CD4-positive, alpha-beta T cell (primary cell): ENCODE data around the gene PEX13. TPM values are rescaled to one million over a fixed set of nuclear protein-coding genes. Genes with fewer than 3 reads are reported as not detected.

Source experiments
- ATAC-seq: fragments of 200-7000 bp; cut with Tn5 transposase; one replicate; pipeline ENCODE4 v1.10.0; 2022; ENCODE audit warnings: mild to moderate bottlenecking; ENCODE audit not compliant: poor library complexity
- CTCF ChIA-PET: fragments of 350-600 bp; sonication (Branson Sonifier 250); formaldehyde crosslinking; loops from one replicate; lab custom pipeline; 2021; ENCODE audit warnings: antibody characterized with exemption, inconsistent platforms; lab: Charles Lee
- POLR2A ChIA-PET: fragments of 350-600 bp; sonication (Branson Sonifier 250); formaldehyde crosslinking; loops from one replicate; lab custom pipeline; 2021; ENCODE audit warnings: antibody characterized with exemption, inconsistent platforms; lab: Charles Lee
- DNase-seq, 14 experiments: peaks; one replicate each; pipeline ENCODE4 v3.0.0-alpha.2; 2013 to 2020; ENCODE audit warnings: mixed read lengths in 2 of 14
- H3K27ac ChIP-seq, 2 donors: one replicate each; pipeline versions ENCODE4 v1.5.1 to v1.7.0; 2013; ENCODE audit warnings: low read length in 2 of 2, low read depth in 1 of 2, mild to moderate bottlenecking in 1 of 2
- H3K27me3 ChIP-seq, 2 experiments: 1 replicate in 1 of 2; 2 replicates in 1 of 2; pipeline versions ENCODE4 v1.6.1 to v1.7.0; 2013; ENCODE audit warnings: low read length in 2 of 2, control low read depth in 1 of 2, mild to moderate bottlenecking in 1 of 2, moderate library complexity in 1 of 2; ENCODE audit not compliant: insufficient read depth in 2 of 2, control insufficient read depth in 1 of 2
- H3K36me3 ChIP-seq: one replicate; pipeline ENCODE4 v1.6.1; 2013; ENCODE audit warnings: low read length, control low read depth; ENCODE audit not compliant: insufficient read depth
- H3K4me1 ChIP-seq: one replicate; pipeline ENCODE4 v1.6.1; 2013; ENCODE audit warnings: low read length, control low read depth; ENCODE audit not compliant: insufficient read depth
- H3K4me3 ChIP-seq: one replicate; pipeline ENCODE4 v1.5.1; 2013; ENCODE audit warnings: mild to moderate bottlenecking, low read length, moderate library complexity
- H3K9me3 ChIP-seq, 2 experiments: 1 replicate in 1 of 2; 2 replicates in 1 of 2; pipeline versions ENCODE4 v1.6.1 to v1.7.0; 2013; ENCODE audit warnings: low read length in 2 of 2, mild to moderate bottlenecking in 2 of 2, control low read depth in 1 of 2, moderate library complexity in 1 of 2; ENCODE audit not compliant: control insufficient read depth in 1 of 2, insufficient read depth in 1 of 2
- H3K27ac Mint-ChIP-seq: one replicate; pipeline ENCODE4 v1.8.0; 2020; ENCODE audit warnings: mixed read lengths
- H3K27me3 Mint-ChIP-seq: one replicate; pipeline ENCODE4 v1.8.0; 2021; ENCODE audit warnings: mixed read lengths
- H3K36me3 Mint-ChIP-seq: one replicate; pipeline ENCODE4 v1.8.0; 2021; ENCODE audit warnings: low read depth, mixed read lengths
- H3K4me1 Mint-ChIP-seq: one replicate; pipeline ENCODE4 v1.8.0; 2021; ENCODE audit warnings: low read depth, mixed read lengths
- H3K4me3 Mint-ChIP-seq: one replicate; pipeline ENCODE4 v1.8.0; 2020; ENCODE audit warnings: mild to moderate bottlenecking, mixed read lengths
- H3K9me3 Mint-ChIP-seq: one replicate; pipeline ENCODE4 v1.8.0; 2020; ENCODE audit warnings: mixed read lengths
- CTCF ChIP-seq: fragments of 200-600 bp; IDR thresholded peaks from one replicate; pipeline ENCODE4 v1.8.0; 2022; ENCODE audit warnings: antibody characterized with exemption, mild to moderate bottlenecking
- intact Hi-C, 2 experiments: fragments of 100-400 bp; cut with DNase I in 1 of 2; cut with micrococcal nuclease in 1 of 2; formaldehyde crosslinking; loops; one replicate each; pipeline versions ENCODE4 v1.15.1 to v1.9.0; 2023 to 2025; cut with DNase I, micrococcal nuclease
- total RNA-seq, 174 experiments: library from RNA in 2 of 174; stranded (reverse) in 2 of 174; gene quantifications; one replicate each; pipeline ENCODE4 v1.2.3 and lab custom pipeline; 2021 to 2026

The PEX13 gene
- total RNA-seq, 2 experiments from 2014 or later = 8.6 to 12.2 TPM

DNA sequence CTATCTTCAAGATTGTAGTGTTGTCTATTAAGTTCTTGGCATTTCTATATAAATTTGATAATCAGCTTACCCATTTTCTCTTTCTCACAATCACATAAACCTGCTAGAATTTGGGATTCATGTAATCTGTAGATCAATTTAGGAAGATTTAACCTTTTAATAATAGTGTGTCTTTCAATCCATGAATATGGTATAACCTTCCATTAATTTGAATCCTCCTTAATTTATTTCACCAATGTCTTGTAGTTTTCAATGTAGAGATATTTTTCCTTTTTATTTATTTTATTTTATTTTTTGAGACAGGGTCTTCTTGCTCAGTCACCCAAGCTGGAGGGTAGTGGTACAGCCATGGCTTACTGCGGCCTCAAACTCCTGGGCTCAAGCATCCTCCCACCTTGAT is 68.4 kb downstream of the PEX13 start:
- H3K4me3 ChIP-seq = no peak overlapping the region
- TF ChIP-seq CTCF = no peak
- no peaks in the 10 kb centered on the region for H3K9me3 Mint-ChIP-seq

DNA sequence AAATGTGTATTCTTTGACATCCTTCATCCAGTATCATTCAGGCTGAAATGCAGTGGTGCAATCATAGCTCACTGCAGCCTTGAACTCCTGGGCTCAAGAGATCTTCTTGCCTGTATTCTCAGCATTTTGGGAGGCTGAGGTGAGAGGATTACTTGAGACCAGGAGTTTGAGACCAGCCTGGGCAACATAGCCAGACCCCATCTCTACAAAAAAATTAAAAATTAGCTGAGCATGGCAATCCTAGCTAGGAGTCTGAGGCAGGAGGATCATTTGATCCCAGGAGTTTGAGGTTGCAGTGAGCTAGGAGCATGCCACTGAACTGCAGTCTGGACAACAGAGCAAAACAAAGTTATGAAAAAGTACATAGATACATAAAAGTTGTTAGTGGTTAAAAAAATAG is 72.3 kb downstream of the PEX13 start:
- H3K4me1 Mint-ChIP-seq = no peaks in the 10 kb centered on the region
- no peak overlapping the region for H3K27ac ChIP-seq
- no peak overlapping the region for H3K27ac Mint-ChIP-seq
- no peak overlapping the region for H3K4me3 ChIP-seq
- no peaks in the 10 kb centered on the region for H3K36me3 ChIP-seq
- no peak for TF ChIP-seq CTCF
- ATAC-seq (no peak), DNase-seq (no peak)
- H3K27me3 ChIP-seq = no peaks in the 10 kb centered on the region
- ChIA-PET POLR2A (no interaction called here), CTCF (no interaction called here)
- no peaks in the 10 kb centered on the region for H3K9me3 ChIP-seq
- no peaks in the 10 kb centered on the region for H3K4me1 ChIP-seq
- no peaks in the 10 kb centered on the region for H3K9me3 Mint-ChIP-seq
- H3K27me3 Mint-ChIP-seq = no peaks in the 10 kb centered on the region
- intact Hi-C loops = no loop called here
- no peaks in the 10 kb centered on the region for H3K36me3 Mint-ChIP-seq
- H3K4me3 Mint-ChIP-seq = no peak overlapping the region

More for the DNA sequence above, 68.4 kb downstream of the PEX13 start:
- no peaks in the 10 kb centered on the region for H3K4me1 ChIP-seq
- ChIA-PET POLR2A (interaction anchor here (0.6 kb wide), 1 partner anchor 30 kb away, joined by 4 read pairs; no protein-coding TSS in a partner anchor), CTCF (no interaction called here)
- no peaks in the 10 kb centered on the region for H3K27me3 ChIP-seq
- H3K4me3 Mint-ChIP-seq = no peak overlapping the region
- H3K36me3 ChIP-seq = no peaks in the 10 kb centered on the region
- no peaks in the 10 kb centered on the region for H3K9me3 ChIP-seq
- intact Hi-C loops = no loop called here
- H3K36me3 Mint-ChIP-seq = no peaks in the 10 kb centered on the region
- no peak overlapping the region for H3K27ac Mint-ChIP-seq
- DNase-seq (no peak), ATAC-seq (no peak)
- H3K27ac ChIP-seq = no peak overlapping the region
- no peaks in the 10 kb centered on the region for H3K4me1 Mint-ChIP-seq
- no peaks in the 10 kb centered on the region for H3K27me3 Mint-ChIP-seq

GRCh38 chr2:61090386-61090921 is 72.9 kb downstream of the PEX13 start:
- ATAC-seq (no peak), DNase-seq (no peak)
- CTCF ChIA-PET = no interaction called here
- Histone ChIP-seq H3K27me3 (no peaks in the 10 kb centered on the region), H3K27ac (no peak overlapping the region), H3K4me3 (no peak overlapping the region), H3K9me3 (no peaks in the 10 kb centered on the region), H3K36me3 (no peaks in the 10 kb centered on the region), H3K4me1 (no peaks in the 10 kb centered on the region)
- POLR2A ChIA-PET = no interaction called here
- Mint-ChIP-seq H3K36me3 (no peaks in the 10 kb centered on the region), H3K9me3 (no peaks in the 10 kb centered on the region), H3K4me3 (no peak overlapping the region), H3K27me3 (no peaks in the 10 kb centered on the region), H3K4me1 (no peaks in the 10 kb centered on the region), H3K27ac (no peak overlapping the region)
- TF ChIP-seq CTCF = no peak
- intact Hi-C loops = no loop called here
